Endothelial cell of umbilical vein (primary cell): ENCODE data around the gene SAMSN1. TPM values are rescaled to one million over a fixed set of nuclear protein-coding genes. Genes with fewer than 3 reads are reported as not detected.

Experiments used
- BruUV-seq: library from RNA; stranded (reverse); fragments of 400-500 nt; replicated peaks from 2 replicates; lab custom pipeline; 2021; lab: Mats Ljungman, UMichigan
- CTCF ChIA-PET: fragments of 300-600, 350-600 bp; sonication (Branson Sonifier 250); formaldehyde crosslinking; loops from one replicate; lab custom pipeline; 2021; ENCODE audit warnings: antibody characterized with exemption, inconsistent platforms; lab: Charles Lee
- POLR2A ChIA-PET: fragments of 300-600, 350-600 bp; sonication (Branson Sonifier 250); formaldehyde crosslinking; loops from one replicate; lab custom pipeline; 2021; ENCODE audit warnings: antibody characterized with exemption, inconsistent platforms; lab: Charles Lee
- DNase-seq: peaks from one replicate; pipeline ENCODE4 v3.0.0-alpha.2; 2011; ENCODE audit warnings: low read depth, low spot score
- FAIRE-seq: peaks from 2 replicates; lab custom pipeline; 2011; peaks lifted over from hg19 to GRCh38; lab: Jason Lieb, UNC
- H2AFZ ChIP-seq: 2 replicates; pipeline ENCODE4 v1.6.0; 2012; ENCODE audit warnings: low read depth, low read length, control low read depth, inconsistent platforms
- H3K27ac ChIP-seq: 2 replicates; pipeline ENCODE4 v1.5.1; 2011; ENCODE audit warnings: low read depth, mild to moderate bottlenecking, control low read depth, low read length, moderate library complexity; ENCODE audit not compliant: insufficient read depth
- H3K27me3 ChIP-seq, 2 experiments: 2 replicates each; pipeline versions ENCODE4 v1.6.0 to v1.6.1; 2011; ENCODE audit warnings: low read length in 2 of 2, mixed read lengths in 1 of 2; ENCODE audit not compliant: control insufficient read depth in 2 of 2, insufficient read depth in 2 of 2
- H3K36me3 ChIP-seq, 2 experiments: 2 replicates in 1 of 2; 3 replicates in 1 of 2; pipeline ENCODE4 v1.5.1; 2011; ENCODE audit warnings: low read length in 2 of 2, mild to moderate bottlenecking in 1 of 2, moderate library complexity in 1 of 2; ENCODE audit not compliant: control insufficient read depth in 2 of 2, insufficient read depth in 2 of 2; ENCODE audit errors: extremely low read depth in 1 of 2
- H3K4me1 ChIP-seq: 3 replicates; pipeline ENCODE4 v1.5.1; 2011; ENCODE audit warnings: mild to moderate bottlenecking, low read length; ENCODE audit not compliant: control insufficient read depth, insufficient read depth; ENCODE audit errors: extremely low read depth
- H3K4me2 ChIP-seq: 2 replicates; pipeline ENCODE4 v1.6.1; 2011; ENCODE audit warnings: low read length, control low read depth, mixed read lengths; ENCODE audit not compliant: insufficient read depth
- H3K4me3 ChIP-seq, 3 experiments: fragments of 200-600 bp in 1 of 3; sonication (generic), shearing (Covaris generic) in 1 of 3; replicated peaks in 1 of 3; 2 replicates each; pipeline ENCODE4 v1.5.1; 2011 to 2016; ENCODE audit warnings: control low read depth in 3 of 3, low read length in 3 of 3, mild to moderate bottlenecking in 2 of 3, inconsistent platforms in 1 of 3, low read depth in 1 of 3, moderate library complexity in 1 of 3; ENCODE audit not compliant: insufficient read depth in 1 of 3
- H3K79me2 ChIP-seq: 2 replicates; pipeline ENCODE4 v1.6.0; 2012; ENCODE audit warnings: low read length, inconsistent platforms; ENCODE audit not compliant: control insufficient read depth, insufficient read depth
- H3K9ac ChIP-seq: replicated peaks from 2 replicates; pipeline ENCODE3; 2011; ENCODE audit warnings: low read length, control low read depth; ENCODE audit not compliant: insufficient read depth; ENCODE audit errors: extremely low read depth
- H3K9me1 ChIP-seq: replicated peaks from 3 replicates; pipeline ENCODE4 v1.6.0; 2011; ENCODE audit warnings: mild to moderate bottlenecking, low read length; ENCODE audit not compliant: control insufficient read depth, insufficient read depth; ENCODE audit errors: extremely low read depth
- H3K9me3 ChIP-seq: replicated peaks from 2 replicates; pipeline ENCODE4 v1.5.1; 2012; ENCODE audit warnings: low read length, inconsistent platforms; ENCODE audit not compliant: control insufficient read depth, insufficient read depth
- H4K20me1 ChIP-seq: replicated peaks from 2 replicates; pipeline ENCODE3; 2011; ENCODE audit warnings: mild to moderate bottlenecking, low read length; ENCODE audit not compliant: control insufficient read depth, insufficient read depth; ENCODE audit errors: extremely low read depth
- EZH2 ChIP-seq: IDR thresholded peaks from 2 replicates; pipeline ENCODE4 v1.6.1; 2012; ENCODE audit warnings: borderline replicate concordance, low read depth, mild to moderate bottlenecking, moderate library complexity, low read length, inconsistent platforms; ENCODE audit not compliant: severe bottlenecking
- FOS ChIP-seq: IDR thresholded peaks from 2 replicates; pipeline ENCODE4 v1.6.1; 2011; ENCODE audit warnings: mild to moderate bottlenecking, low read length, moderate library complexity, borderline replicate concordance; ENCODE audit not compliant: insufficient read depth
- GATA2 ChIP-seq: IDR thresholded peaks from 2 replicates; pipeline ENCODE4 v1.7.0; 2011; ENCODE audit warnings: low read depth, mild to moderate bottlenecking, moderate library complexity, mixed read lengths, low read length; ENCODE audit not compliant: insufficient read length, insufficient read depth
- JUN ChIP-seq: IDR thresholded peaks from 2 replicates; pipeline ENCODE4 v1.6.1; 2011; ENCODE audit warnings: borderline replicate concordance, low read depth; ENCODE audit not compliant: insufficient read length, insufficient read depth
- MYC ChIP-seq: IDR thresholded peaks from one replicate; pipeline ENCODE4 v1.6.1; 2011; ENCODE audit warnings: mild to moderate bottlenecking, low read depth, low read length
- POLR2A ChIP-seq: IDR thresholded peaks from 2 replicates; pipeline ENCODE4 v1.6.1; 2012; ENCODE audit warnings: low read depth, mild to moderate bottlenecking, control low read depth, low read length
- POLR2AphosphoS5 ChIP-seq: IDR thresholded peaks from 2 replicates; pipeline ENCODE4 v1.6.1; 2012; ENCODE audit warnings: low read depth, mild to moderate bottlenecking, control low read depth, low read length, moderate library complexity; ENCODE audit not compliant: insufficient read depth
- dilution Hi-C: fragments of 300-500 bp; cut with MboI; formaldehyde crosslinking; loops from one replicate; pipeline ENCODE4 v1.15.0; 2019; ENCODE audit warnings: low sequenced_read_pairs; ENCODE audit not compliant: extremely low pct_ligation_motif_present
- intact Hi-C: fragments of 100-400 bp; cut with micrococcal nuclease; formaldehyde crosslinking; loops from one replicate; pipeline ENCODE4 v1.10.0; 2022
- polyA plus RNA-seq, 4 experiments: library from polyadenylated mRNA; depleted of rRNA in 3 of 4; stranded (reverse) in 3 of 4; unstranded in 1 of 4; fragments of >200 nt; gene quantifications; 2 replicates each; pipeline versions ENCODE4 v1.2.1 to v1.2.3, GENCODE V29; 2011 to 2012; ENCODE audit warnings: missing spikeins in 1 of 4
- total RNA-seq: library from RNA; stranded (reverse); gene quantifications from 2 replicates; pipeline ENCODE4 v1.2.3, GENCODE V29; 2021
- TF ChIP-seq, protein P1 (sequence below), 2 donors: IDR thresholded peaks; 1 replicate in 1 of 2; 2 replicates in 1 of 2; pipeline ENCODE4 v1.5.1; 2011; ENCODE audit warnings: low read length in 2 of 2, mild to moderate bottlenecking in 2 of 2, moderate library complexity in 2 of 2, control low read depth in 1 of 2, inconsistent platforms in 1 of 2, low read depth in 1 of 2; ENCODE audit not compliant: insufficient read depth in 1 of 2; ENCODE audit errors: extremely low read depth in 1 of 2
- TF ChIP-seq, protein P2 (sequence below): IDR thresholded peaks from 2 replicates; pipeline ENCODE4 v1.6.1; 2011; ENCODE audit not compliant: insufficient read depth, insufficient read length

The SAMSN1 gene
- total and polyA plus RNA-seq, 2 donors (not counting 3 experiments of a cell fraction or from before 2014, with no cell fraction given), result 2.5 to 5.3 TPM

DNA sequence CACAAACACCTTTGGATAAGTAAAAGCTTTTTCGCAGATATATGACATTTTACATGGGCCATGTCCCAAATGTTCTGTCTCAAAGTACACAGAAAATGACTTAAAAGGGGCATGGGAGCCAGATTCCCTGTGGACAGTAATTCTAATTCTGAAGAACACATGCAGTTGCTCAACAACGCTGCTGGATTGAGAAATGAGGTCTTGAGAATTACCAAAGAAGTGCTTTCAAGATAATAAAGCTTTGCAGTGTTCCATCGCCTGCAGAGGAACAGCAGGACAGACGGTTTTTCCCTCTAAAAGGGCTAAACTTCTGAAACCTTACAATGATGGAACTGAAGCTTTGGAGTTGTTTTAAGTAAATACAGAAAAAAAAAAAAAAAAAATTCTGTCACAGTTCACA lies 107.9 kb downstream of the SAMSN1 start:
- no peak overlapping the region for H2AFZ ChIP-seq
- dilution Hi-C loops, result no loop called here
- BruUV-seq, result no TSS peak
- H4K20me1 ChIP-seq, result no peaks in the 10 kb centered on the region
- no peaks in the 10 kb centered on the region for H3K4me1 ChIP-seq
- H3K9me3 ChIP-seq, result no peaks in the 10 kb centered on the region
- H3K4me3 ChIP-seq, result no peak overlapping the region
- no peaks in the 10 kb centered on the region for H3K79me2 ChIP-seq
- intact Hi-C loops, result no loop called here
- POLR2A ChIA-PET, result no interaction called here
- DNase-seq (no peak), FAIRE-seq (no peak)
- CTCF ChIA-PET, result interaction anchor here (1.5 kb wide), 1 partner anchor 300 kb away, joined by 3 read pairs; no protein-coding TSS in a partner anchor
- H3K27ac ChIP-seq, result no peak overlapping the region
- H3K9me1 ChIP-seq, result no peaks in the 10 kb centered on the region
- H3K36me3 ChIP-seq, result no peaks in the 10 kb centered on the region
- no peak overlapping the region for H3K4me2 ChIP-seq
- H3K9ac ChIP-seq, result no peak overlapping the region
- TF ChIP-seq GATA2 (no peak), EZH2 (no peak), MYC (no peak), POLR2A (no peak), POLR2AphosphoS5 (no peak)
- TF ChIP-seq, protein P1, sequence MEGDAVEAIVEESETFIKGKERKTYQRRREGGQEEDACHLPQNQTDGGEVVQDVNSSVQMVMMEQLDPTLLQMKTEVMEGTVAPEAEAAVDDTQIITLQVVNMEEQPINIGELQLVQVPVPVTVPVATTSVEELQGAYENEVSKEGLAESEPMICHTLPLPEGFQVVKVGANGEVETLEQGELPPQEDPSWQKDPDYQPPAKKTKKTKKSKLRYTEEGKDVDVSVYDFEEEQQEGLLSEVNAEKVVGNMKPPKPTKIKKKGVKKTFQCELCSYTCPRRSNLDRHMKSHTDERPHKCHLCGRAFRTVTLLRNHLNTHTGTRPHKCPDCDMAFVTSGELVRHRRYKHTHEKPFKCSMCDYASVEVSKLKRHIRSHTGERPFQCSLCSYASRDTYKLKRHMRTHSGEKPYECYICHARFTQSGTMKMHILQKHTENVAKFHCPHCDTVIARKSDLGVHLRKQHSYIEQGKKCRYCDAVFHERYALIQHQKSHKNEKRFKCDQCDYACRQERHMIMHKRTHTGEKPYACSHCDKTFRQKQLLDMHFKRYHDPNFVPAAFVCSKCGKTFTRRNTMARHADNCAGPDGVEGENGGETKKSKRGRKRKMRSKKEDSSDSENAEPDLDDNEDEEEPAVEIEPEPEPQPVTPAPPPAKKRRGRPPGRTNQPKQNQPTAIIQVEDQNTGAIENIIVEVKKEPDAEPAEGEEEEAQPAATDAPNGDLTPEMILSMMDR (IDR thresholded peaks at IDR 0.05; ENCODE audit: extremely low read depth in 1 of 2, insufficient read depth in 1 of 2, low read depth in 1 of 2, low read length in 2 of 2), result no peak
- H3K27me3 ChIP-seq, result no peaks in the 10 kb centered on the region

DNA sequence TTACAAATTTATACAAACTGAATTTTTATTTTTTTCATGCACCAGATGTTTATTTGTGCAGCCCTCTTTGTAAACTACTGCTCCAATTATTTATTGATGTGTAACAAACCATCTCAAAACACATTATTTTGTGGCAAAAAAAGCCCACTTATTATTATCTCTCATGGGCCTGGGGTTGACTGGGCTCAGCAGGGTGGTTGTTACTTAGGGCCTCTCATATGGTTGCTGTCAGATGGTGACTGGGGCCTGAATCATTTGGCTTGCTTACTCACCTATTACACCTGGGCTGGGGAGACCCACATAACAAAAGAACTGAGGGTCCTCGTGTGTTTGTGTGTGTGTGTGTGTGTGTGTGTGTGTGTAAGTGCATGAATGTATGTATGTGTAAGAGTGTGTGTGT lies 110.7 kb downstream of the SAMSN1 start:
- H3K4me1 ChIP-seq, result no peaks in the 10 kb centered on the region
- no peak overlapping the region for H2AFZ ChIP-seq
- dilution Hi-C loops (no loop called here), intact Hi-C loops (no loop called here)
- H4K20me1 ChIP-seq, result no peaks in the 10 kb centered on the region
- H3K27me3 ChIP-seq, result no peaks in the 10 kb centered on the region
- H3K9me3 ChIP-seq, result no peaks in the 10 kb centered on the region
- no peak overlapping the region for H3K27ac ChIP-seq
- no peak overlapping the region for H3K4me2 ChIP-seq
- DNase-seq (no peak), FAIRE-seq (no peak)
- CTCF ChIA-PET, result no interaction called here
- TF ChIP-seq POLR2AphosphoS5 (no peak), GATA2 (no peak), MYC (no peak), EZH2 (no peak), FOS (no peak), JUN (no peak), POLR2A (no peak)
- TF ChIP-seq, protein P2, sequence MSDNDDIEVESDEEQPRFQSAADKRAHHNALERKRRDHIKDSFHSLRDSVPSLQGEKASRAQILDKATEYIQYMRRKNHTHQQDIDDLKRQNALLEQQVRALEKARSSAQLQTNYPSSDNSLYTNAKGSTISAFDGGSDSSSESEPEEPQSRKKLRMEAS, result no peak
- TF ChIP-seq, protein P1 (IDR thresholded peaks at IDR 0.05; ENCODE audit: extremely low read depth in 1 of 2, insufficient read depth in 1 of 2, low read depth in 1 of 2, low read length in 2 of 2), result no peak
- no peak overlapping the region for H3K9ac ChIP-seq
- H3K9me1 ChIP-seq, result no peaks in the 10 kb centered on the region
- H3K79me2 ChIP-seq, result no peaks in the 10 kb centered on the region
- no TSS peak for BruUV-seq
- H3K4me3 ChIP-seq, result no peak overlapping the region
- POLR2A ChIA-PET, result no interaction called here
- H3K36me3 ChIP-seq, result no peaks in the 10 kb centered on the region
